Suppressor macrophage treated with lipopolysaccharide for 1 hour (primary cell): ENCODE results near the gene PCDHGC4.

Experiments
- DNase-seq, 3 donors: peaks; one replicate each; pipeline ENCODE4 v3.0.0-alpha.2; 2020 to 2022

PCDHGC4 gene

GRCh38 chr5:141532726-141533125, 47.9 kb downstream of the PCDHGC4 start:
- DNase-seq = no peak

- DNase-seq = no peak
Measured at GRCh38 chr5:141533897-141534296, 49.1 kb downstream of the PCDHGC4 start.

- DNase-seq = no peak
Measured at GRCh38 chr5:141534492-141535213, 49.8 kb downstream of the PCDHGC4 start.
